NCI-H226 (cell line): Measurements from ENCODE around the gene GAS2.
A peak's percentile ranks its signal among the peaks of the same experiment; 100 is the strongest.

Experiments
- DNase-seq: peaks from one replicate; pipeline ENCODE4 v3.0.0-alpha.2; 2015

The GAS2 gene

GRCh38 chr11:22674470-22675439, 8.3 kb downstream of the GAS2 start:
- no peak for DNase-seq

GRCh38 chr11:22677153-22677903, 10.9 kb downstream of the GAS2 start:
- DNase-seq = no peak

GRCh38 chr11:22680628-22681027, 14.2 kb downstream of the GAS2 start:
- no peak for DNase-seq

- DNase-seq = no peak
These were observed 14.9 kb downstream of the GAS2 start for GRCh38 chr11:22681281-22681812.

GRCh38 chr11:22684082-22684481, 17.7 kb downstream of the GAS2 start:
- DNase-seq = no peak

- no peak for DNase-seq
These were observed 18.7 kb downstream of the GAS2 start for GRCh38 chr11:22685111-22685510.

- no peak for DNase-seq
These were observed 22.5 kb downstream of the GAS2 start for GRCh38 chr11:22688914-22689313.

GRCh38 chr11:22690257-22690656, 23.8 kb downstream of the GAS2 start:
- DNase-seq = no peak

- no peak for DNase-seq
These were observed 24.5 kb downstream of the GAS2 start for GRCh38 chr11:22690871-22691270.

- DNase-seq = no peak
These were observed 33.0 kb downstream of the GAS2 start for GRCh38 chr11:22699388-22699787.

GRCh38 chr11:22702031-22702430, 35.6 kb downstream of the GAS2 start:
- DNase-seq = no peak

- peak; percentile 75 for DNase-seq
These were observed 36.6 kb downstream of the GAS2 start for GRCh38 chr11:22703040-22703439.

- no peak for DNase-seq
These were observed 37.2 kb downstream of the GAS2 start for GRCh38 chr11:22703591-22703990.

GRCh38 chr11:22707119-22707899, 40.9 kb downstream of the GAS2 start:
- DNase-seq = no peak

GRCh38 chr11:22711071-22711770, 44.8 kb downstream of the GAS2 start:
- DNase-seq = no peak

GRCh38 chr11:22711880-22712279, 45.5 kb downstream of the GAS2 start:
- DNase-seq = no peak

- DNase-seq = no peak
These were observed 46.9 kb downstream of the GAS2 start for GRCh38 chr11:22713336-22713735.

GRCh38 chr11:22715971-22716370, 49.6 kb downstream of the GAS2 start:
- no peak for DNase-seq

GRCh38 chr11:22720457-22720856, 54.0 kb downstream of the GAS2 start:
- no peak for DNase-seq

GRCh38 chr11:22723274-22723673, 56.9 kb downstream of the GAS2 start:
- DNase-seq = no peak

- peak; percentile 72 for DNase-seq
These were observed 58.7 kb downstream of the GAS2 start for GRCh38 chr11:22725079-22725478.
